Measurements from ENCODE around the gene FBXL22. TPM values are rescaled to one million over a fixed set of nuclear protein-coding genes. Genes with fewer than 3 reads are reported as not detected.
A peak's percentile ranks its signal among the peaks of the same experiment; 100 is the strongest.

FBXL22 gene
- total RNA-seq, 1 donor from 2014 or later = 0.48 TPM

- no peak for DNase-seq (ENCODE audit: extremely low spot score, unreplicated experiment)
- H3K27ac Mint-ChIP-seq (ENCODE audit: unreplicated experiment) = no peak overlapping the region
- TF ChIP-seq CTCF (IDR thresholded peaks at IDR 0.05) = no peak
- no peaks in the 10 kb centered on the region for H3K9me3 Mint-ChIP-seq (ENCODE audit: unreplicated experiment)
- peaks cover 47% of the 10 kb centered on the region for H3K4me1 Mint-ChIP-seq (ENCODE audit: unreplicated experiment)
- H3K36me3 Mint-ChIP-seq (ENCODE audit: unreplicated experiment) = peaks cover 44% of the 10 kb centered on the region
- no peak overlapping the region for H3K4me3 Mint-ChIP-seq (ENCODE audit: unreplicated experiment)
- no peaks in the 10 kb centered on the region for H3K27me3 Mint-ChIP-seq (ENCODE audit: unreplicated experiment)
Measured at GRCh38 chr15:63556246-63556645, 40.9 kb upstream of the FBXL22 start.

GRCh38 chr15:63556736-63557135 is 40.5 kb upstream of the FBXL22 start:
- H3K4me1 Mint-ChIP-seq (ENCODE audit: unreplicated experiment) = peaks cover 45% of the 10 kb centered on the region
- TF ChIP-seq CTCF (IDR thresholded peaks at IDR 0.05) = no peak
- no peak for DNase-seq (ENCODE audit: extremely low spot score, unreplicated experiment)
- no peaks in the 10 kb centered on the region for H3K27me3 Mint-ChIP-seq (ENCODE audit: unreplicated experiment)
- no peak overlapping the region for H3K4me3 Mint-ChIP-seq (ENCODE audit: unreplicated experiment)
- no peak overlapping the region for H3K27ac Mint-ChIP-seq (ENCODE audit: unreplicated experiment)
- peaks cover 48% of the 10 kb centered on the region for H3K36me3 Mint-ChIP-seq (ENCODE audit: unreplicated experiment)
- no peaks in the 10 kb centered on the region for H3K9me3 Mint-ChIP-seq (ENCODE audit: unreplicated experiment)

GRCh38 chr15:63559753-63560152 is 37.4 kb upstream of the FBXL22 start:
- Mint-ChIP-seq H3K36me3 (ENCODE audit: unreplicated experiment) (peaks cover 56% of the 10 kb centered on the region), H3K9me3 (ENCODE audit: unreplicated experiment) (no peaks in the 10 kb centered on the region), H3K27me3 (ENCODE audit: unreplicated experiment) (no peaks in the 10 kb centered on the region), H3K27ac (ENCODE audit: unreplicated experiment) (peak overlapping the region; percentile 31), H3K4me1 (ENCODE audit: unreplicated experiment) (peaks cover 18% of the 10 kb centered on the region), H3K4me3 (ENCODE audit: unreplicated experiment) (no peak overlapping the region)
- DNase-seq (ENCODE audit: extremely low spot score, unreplicated experiment) = no peak
- no peak for TF ChIP-seq CTCF (IDR thresholded peaks at IDR 0.05)

GRCh38 chr15:63560741-63561448 is 36.3 kb upstream of the FBXL22 start:
- no peak overlapping the region for H3K27ac Mint-ChIP-seq (ENCODE audit: unreplicated experiment)
- no peaks in the 10 kb centered on the region for H3K9me3 Mint-ChIP-seq (ENCODE audit: unreplicated experiment)
- H3K4me3 Mint-ChIP-seq (ENCODE audit: unreplicated experiment) = no peak overlapping the region
- TF ChIP-seq CTCF (IDR thresholded peaks at IDR 0.05) = no peak
- peaks cover 14% of the 10 kb centered on the region for H3K4me1 Mint-ChIP-seq (ENCODE audit: unreplicated experiment)
- no peaks in the 10 kb centered on the region for H3K27me3 Mint-ChIP-seq (ENCODE audit: unreplicated experiment)
- peaks cover 49% of the 10 kb centered on the region for H3K36me3 Mint-ChIP-seq (ENCODE audit: unreplicated experiment)
- DNase-seq (ENCODE audit: extremely low spot score, unreplicated experiment) = no peak

GRCh38 chr15:63564093-63564492 is 33.1 kb upstream of the FBXL22 start:
- peaks cover 43% of the 10 kb centered on the region for H3K36me3 Mint-ChIP-seq (ENCODE audit: unreplicated experiment)
- H3K4me1 Mint-ChIP-seq (ENCODE audit: unreplicated experiment) = peaks cover 10% of the 10 kb centered on the region
- H3K4me3 Mint-ChIP-seq (ENCODE audit: unreplicated experiment) = no peak overlapping the region
- H3K27ac Mint-ChIP-seq (ENCODE audit: unreplicated experiment) = no peak overlapping the region
- no peak for DNase-seq (ENCODE audit: extremely low spot score, unreplicated experiment)
- no peaks in the 10 kb centered on the region for H3K27me3 Mint-ChIP-seq (ENCODE audit: unreplicated experiment)
- no peaks in the 10 kb centered on the region for H3K9me3 Mint-ChIP-seq (ENCODE audit: unreplicated experiment)
- no peak for TF ChIP-seq CTCF (IDR thresholded peaks at IDR 0.05)
